PC-3 (cell line): ENCODE results near the gene DOCK8.

Source experiments
- EZH2 ChIP-seq: fragments of 300-600 bp; sonication (generic); IDR thresholded peaks from one replicate; pipeline ENCODE4 v1.6.1; 2017; ENCODE audit warnings: antibody characterized with exemption, mild to moderate bottlenecking, low read length; ENCODE audit not compliant: unreplicated experiment
- TF ChIP-seq, protein P1 (sequence below): fragments of 300-600 bp; sonication (generic); conservative IDR thresholded peaks from 2 replicates; pipeline ENCODE4 v1.5.1; 2017; ENCODE audit warnings: antibody characterized with exemption, low read depth, mild to moderate bottlenecking, low read length

GRCh38 chr9:437066-437465 lies 222.4 kb downstream of the DOCK8 start:
- TF ChIP-seq, protein P1, sequence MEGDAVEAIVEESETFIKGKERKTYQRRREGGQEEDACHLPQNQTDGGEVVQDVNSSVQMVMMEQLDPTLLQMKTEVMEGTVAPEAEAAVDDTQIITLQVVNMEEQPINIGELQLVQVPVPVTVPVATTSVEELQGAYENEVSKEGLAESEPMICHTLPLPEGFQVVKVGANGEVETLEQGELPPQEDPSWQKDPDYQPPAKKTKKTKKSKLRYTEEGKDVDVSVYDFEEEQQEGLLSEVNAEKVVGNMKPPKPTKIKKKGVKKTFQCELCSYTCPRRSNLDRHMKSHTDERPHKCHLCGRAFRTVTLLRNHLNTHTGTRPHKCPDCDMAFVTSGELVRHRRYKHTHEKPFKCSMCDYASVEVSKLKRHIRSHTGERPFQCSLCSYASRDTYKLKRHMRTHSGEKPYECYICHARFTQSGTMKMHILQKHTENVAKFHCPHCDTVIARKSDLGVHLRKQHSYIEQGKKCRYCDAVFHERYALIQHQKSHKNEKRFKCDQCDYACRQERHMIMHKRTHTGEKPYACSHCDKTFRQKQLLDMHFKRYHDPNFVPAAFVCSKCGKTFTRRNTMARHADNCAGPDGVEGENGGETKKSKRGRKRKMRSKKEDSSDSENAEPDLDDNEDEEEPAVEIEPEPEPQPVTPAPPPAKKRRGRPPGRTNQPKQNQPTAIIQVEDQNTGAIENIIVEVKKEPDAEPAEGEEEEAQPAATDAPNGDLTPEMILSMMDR, result no peak
- no peak for TF ChIP-seq EZH2
